ENCODE data around the gene FIBP. TPM values are rescaled to one million over a fixed set of nuclear protein-coding genes. Genes with fewer than 3 reads are reported as not detected.

The FIBP gene
- total and polyA plus RNA-seq, 3 donors from 2014 or later: 131 to 149 (median 144) TPM

- Histone ChIP-seq H3K4me3 (no peak overlapping the region), H3K4me1 (peaks cover 53% of the 10 kb centered on the region), H3K27ac (peak overlapping the region; percentile 6 to 97), H3K9me3 (no peaks in the 10 kb centered on the region), H3K36me3 (ENCODE audit: low read depth, missing control alignments) (no peaks in the 10 kb centered on the region), H3K27me3 (no peaks in the 10 kb centered on the region)
- no peak for DNase-seq
- 69 to 78% methylated on average over 7 of the region's 7 CpGs for WGBS, 2 donors
- TF ChIP-seq POLR2A (IDR thresholded peaks at IDR 0.05): no peak
- TF ChIP-seq, protein P1, sequence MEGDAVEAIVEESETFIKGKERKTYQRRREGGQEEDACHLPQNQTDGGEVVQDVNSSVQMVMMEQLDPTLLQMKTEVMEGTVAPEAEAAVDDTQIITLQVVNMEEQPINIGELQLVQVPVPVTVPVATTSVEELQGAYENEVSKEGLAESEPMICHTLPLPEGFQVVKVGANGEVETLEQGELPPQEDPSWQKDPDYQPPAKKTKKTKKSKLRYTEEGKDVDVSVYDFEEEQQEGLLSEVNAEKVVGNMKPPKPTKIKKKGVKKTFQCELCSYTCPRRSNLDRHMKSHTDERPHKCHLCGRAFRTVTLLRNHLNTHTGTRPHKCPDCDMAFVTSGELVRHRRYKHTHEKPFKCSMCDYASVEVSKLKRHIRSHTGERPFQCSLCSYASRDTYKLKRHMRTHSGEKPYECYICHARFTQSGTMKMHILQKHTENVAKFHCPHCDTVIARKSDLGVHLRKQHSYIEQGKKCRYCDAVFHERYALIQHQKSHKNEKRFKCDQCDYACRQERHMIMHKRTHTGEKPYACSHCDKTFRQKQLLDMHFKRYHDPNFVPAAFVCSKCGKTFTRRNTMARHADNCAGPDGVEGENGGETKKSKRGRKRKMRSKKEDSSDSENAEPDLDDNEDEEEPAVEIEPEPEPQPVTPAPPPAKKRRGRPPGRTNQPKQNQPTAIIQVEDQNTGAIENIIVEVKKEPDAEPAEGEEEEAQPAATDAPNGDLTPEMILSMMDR (IDR thresholded peaks at IDR 0.05): no peak
- intact Hi-C loops (cut with DNase I; ENCODE audit: low total_unique reads): no loop called here
These were observed 28.1 kb upstream of the FIBP start for GRCh38 chr11:65916391-65916790.

GRCh38 chr11:65915821-65916251, 27.6 kb upstream of the FIBP start:
- H3K4me1 ChIP-seq: peaks cover 49% of the 10 kb centered on the region
- no peak for TF ChIP-seq POLR2A (IDR thresholded peaks at IDR 0.05)
- TF ChIP-seq, protein P1 (IDR thresholded peaks at IDR 0.05): no peak
- intact Hi-C loops (cut with DNase I; ENCODE audit: low total_unique reads): no loop called here
- DNase-seq: peak; percentile 60
- H3K36me3 ChIP-seq (ENCODE audit: low read depth, missing control alignments): no peaks in the 10 kb centered on the region
- no peaks in the 10 kb centered on the region for H3K9me3 ChIP-seq
- H3K4me3 ChIP-seq: no peak overlapping the region
- 30 to 35% methylated on average over 12 to 13 of the region's 13 CpGs for WGBS, 2 donors
- peak overlapping the region; percentile 6 to 97 for H3K27ac ChIP-seq
- H3K27me3 ChIP-seq: no peaks in the 10 kb centered on the region

DNA sequence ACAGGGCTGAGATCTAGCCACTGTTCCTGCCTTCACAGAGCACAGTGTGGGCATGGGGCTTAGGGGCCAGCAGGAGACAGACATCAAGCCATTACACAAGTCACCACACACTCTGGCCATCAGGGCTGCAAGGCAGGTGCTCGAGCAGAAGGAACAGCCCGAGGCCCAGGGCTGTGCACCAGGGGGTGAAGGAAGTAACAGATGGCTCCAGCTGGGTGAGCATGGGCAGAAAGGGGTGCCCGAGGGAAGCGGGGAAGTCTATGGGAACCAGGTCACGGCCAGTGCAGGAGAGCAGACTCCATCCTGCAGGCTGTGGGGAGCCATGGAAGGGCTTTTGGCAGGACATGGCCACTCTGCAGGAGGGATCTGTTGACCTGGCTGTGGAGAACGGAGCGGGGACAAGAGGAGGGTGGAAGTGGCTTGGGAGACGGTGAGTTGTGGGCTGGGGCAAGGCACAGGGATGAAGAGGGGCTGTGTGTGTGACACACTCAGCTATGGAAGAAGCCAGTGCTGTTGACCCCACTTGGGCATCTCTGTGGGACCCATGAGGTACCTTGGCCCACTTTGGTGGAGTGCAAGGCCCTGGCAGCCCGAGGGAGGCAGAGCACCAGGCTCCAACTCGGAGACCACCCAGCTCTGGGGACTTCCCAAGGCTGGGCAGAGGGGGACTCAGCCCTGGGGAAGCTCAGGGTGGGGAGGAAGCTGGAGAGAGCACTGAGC, 27.0 kb upstream of the FIBP start:
- Histone ChIP-seq H3K4me1 (peaks cover 44% of the 10 kb centered on the region), H3K36me3 (ENCODE audit: low read depth, missing control alignments) (no peaks in the 10 kb centered on the region), H3K4me3 (no peak overlapping the region), H3K27ac (peak overlapping the region; percentile 6 to 97), H3K27me3 (no peaks in the 10 kb centered on the region), H3K9me3 (no peaks in the 10 kb centered on the region)
- WGBS, 2 donors: 50 to 69% methylated on average over 8 to 10 of the region's 10 CpGs
- no peak for DNase-seq
- intact Hi-C loops (cut with DNase I; ENCODE audit: low total_unique reads): no loop called here
- TF ChIP-seq, protein P1 (IDR thresholded peaks at IDR 0.05): no peak
- TF ChIP-seq POLR2A (IDR thresholded peaks at IDR 0.05): no peak

DNA sequence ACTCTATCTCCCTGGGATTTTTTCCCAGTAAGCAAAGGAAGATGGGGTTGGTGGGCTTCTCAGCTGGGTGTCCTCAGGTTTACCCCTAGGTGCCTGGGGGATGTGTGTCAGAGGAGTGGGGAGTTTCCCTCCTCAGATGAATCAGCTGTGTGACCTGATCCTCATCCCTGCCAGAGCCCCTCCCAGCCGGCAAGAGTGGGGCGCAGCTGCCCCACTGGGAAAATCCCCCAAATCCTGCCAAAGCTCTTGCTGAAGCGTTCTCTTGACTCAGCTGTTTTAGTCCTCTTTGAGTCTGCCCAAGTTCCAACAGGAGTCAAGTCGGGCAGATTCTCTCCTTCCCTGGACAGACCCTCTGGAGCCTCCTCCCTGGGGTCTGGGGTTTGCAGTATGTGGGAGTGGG, 24.6 kb upstream of the FIBP start:
- no peaks in the 10 kb centered on the region for H3K9me3 ChIP-seq
- no peaks in the 10 kb centered on the region for H3K27me3 ChIP-seq
- peaks cover 39% of the 10 kb centered on the region for H3K4me1 ChIP-seq
- intact Hi-C loops (cut with DNase I; ENCODE audit: low total_unique reads): no loop called here
- no peaks in the 10 kb centered on the region for H3K36me3 ChIP-seq (ENCODE audit: low read depth, missing control alignments)
- no peak overlapping the region for H3K4me3 ChIP-seq
- WGBS, 2 donors: 58 to 61% methylated on average over 4 of the region's 4 CpGs
- TF ChIP-seq, protein P1 (IDR thresholded peaks at IDR 0.05): no peak
- TF ChIP-seq POLR2A (IDR thresholded peaks at IDR 0.05): no peak
- H3K27ac ChIP-seq: no peak overlapping the region
- DNase-seq: no peak
